DOHH2 (cell line): ENCODE measurements around the gene SLC29A1.

Source experiments
- CTCF ChIP-seq: fragments of 200-600 bp; sonication (generic); IDR thresholded peaks from one replicate; pipeline ENCODE4 v1.5.1; 2014; ENCODE audit warnings: antibody characterized with exemption, mild to moderate bottlenecking, low read depth, low read length; ENCODE audit not compliant: poor library complexity, severe bottlenecking
- EZH2phosphoT487 ChIP-seq: fragments of 200-600 bp; sonication (generic); IDR thresholded peaks from 2 replicates; pipeline ENCODE4 v1.6.1; 2017; ENCODE audit warnings: borderline replicate concordance, mild to moderate bottlenecking, antibody characterized with exemption, low read length, moderate library complexity, mixed read lengths

GRCh38 chr6:44249082-44249748, 25.8 kb downstream of the SLC29A1 start:
- TF ChIP-seq CTCF (no peak), EZH2phosphoT487 (no peak)
